Stimulated activated CD4-positive, alpha-beta T cell treated with anti-CD3 and anti-CD28 coated beads, TNF-alpha, amount 100 ng/mL, for 4 hours (primary cell): ENCODE results near the gene CCNL2.
"Not testable (repeated sequence)": the region's sequence is repeated elsewhere in the genome, so short reads cannot be mapped to it uniquely, and the experiment has no call there.

Experiments
- DNase-seq, 3 experiments: peaks; one replicate each; pipeline ENCODE4 v3.0.0-alpha.2; 2020; ENCODE audit warnings: low read depth in 3 of 3

The CCNL2 gene

DNA sequence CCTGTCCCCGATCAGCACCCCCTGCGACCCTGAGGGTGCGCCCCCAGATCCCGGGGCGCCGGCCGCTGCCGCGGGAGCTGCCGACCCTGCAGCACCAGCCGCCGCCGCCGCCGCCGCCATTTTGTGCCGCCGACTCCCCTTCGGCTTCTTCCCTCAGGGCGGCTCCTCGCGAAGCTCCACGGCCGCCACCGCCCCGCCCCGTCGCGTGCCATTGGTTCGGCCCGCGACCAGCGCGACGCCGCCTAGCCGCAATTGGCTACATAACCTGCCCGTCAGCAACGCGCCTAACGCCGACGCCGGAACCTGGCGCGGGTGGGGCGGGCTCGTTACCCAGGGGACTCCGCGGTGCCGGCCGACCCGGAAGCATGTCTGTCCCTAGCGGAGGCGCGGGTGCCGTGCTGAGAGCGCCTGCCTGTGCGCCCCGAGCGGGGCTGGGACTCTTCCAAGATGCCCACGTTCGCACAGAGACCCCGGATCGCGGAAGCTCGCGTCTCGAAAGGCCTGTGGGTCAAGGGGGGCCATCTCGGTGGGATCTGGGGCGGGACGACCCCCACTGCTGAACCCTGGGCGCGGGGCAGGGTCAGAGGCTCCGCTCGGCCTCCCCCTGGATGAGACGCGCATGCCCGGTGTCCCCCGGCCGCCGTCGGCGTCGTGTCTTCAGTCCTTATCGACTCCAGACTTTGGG is at the start of gene CCNL2:
Gene CCNL2 (minus strand): TSS at position 149 of the 685 bp plus-strand sequence. CDS start 29 bp downstream, at position 120.
- DNase-seq: peak; percentile 98 to 100 (median 99)

DNA sequence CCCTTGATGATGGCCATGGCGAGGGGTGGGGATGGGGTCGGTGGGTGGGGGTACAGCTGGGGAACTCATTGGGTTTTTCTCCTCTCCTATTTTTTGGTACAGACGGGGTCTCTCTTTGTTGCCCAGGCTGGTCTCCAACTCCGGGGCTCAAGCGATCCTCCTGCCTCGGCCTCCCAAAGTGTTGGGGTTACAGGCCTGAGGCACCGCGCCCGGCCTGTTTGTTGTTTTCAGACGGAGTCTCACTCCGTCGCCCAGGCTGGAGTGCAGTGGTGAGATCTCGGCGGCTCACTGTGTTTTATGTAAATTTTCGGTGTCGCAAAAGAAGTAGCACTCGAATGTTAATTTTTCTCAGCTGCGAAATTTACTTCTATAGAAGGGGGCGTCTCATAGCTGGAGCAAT is 47.5 kb upstream of the CCNL2 start:
- DNase-seq: not testable (repeated sequence)

DNA sequence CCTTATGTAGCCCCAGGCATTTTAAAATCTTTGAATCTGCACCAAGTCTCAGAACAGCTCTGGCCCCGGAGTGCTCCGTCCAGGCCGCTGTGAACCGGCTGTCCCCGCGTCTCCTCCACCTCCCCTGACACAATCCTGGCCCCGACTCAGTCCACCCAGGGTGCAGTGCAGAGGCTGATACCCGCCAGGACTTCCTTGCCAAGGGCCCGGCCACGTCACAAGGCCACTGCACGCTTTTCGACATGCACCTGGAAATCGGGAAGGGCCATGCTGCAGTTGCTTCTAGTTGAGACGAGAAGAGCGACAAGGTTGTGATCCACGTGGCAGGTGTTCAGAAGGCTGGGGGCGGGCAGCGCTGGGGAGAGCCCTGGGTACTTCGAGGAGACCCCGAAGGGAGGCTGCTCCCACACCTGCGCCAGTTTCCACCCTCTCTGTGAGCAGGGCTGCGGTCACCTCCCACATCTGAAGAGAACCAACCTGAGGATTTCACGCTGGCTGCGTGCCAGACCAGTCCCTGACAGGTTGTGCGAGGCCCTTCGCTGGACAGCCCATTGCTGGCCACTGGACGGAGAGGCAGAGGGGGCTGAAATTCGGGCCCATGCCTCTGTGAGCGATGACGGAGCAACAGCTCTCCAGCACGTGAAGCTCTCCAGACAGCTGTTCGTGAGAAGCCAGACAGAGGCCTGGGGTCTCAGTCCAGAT is 43.1 kb upstream of the CCNL2 start:
- DNase-seq: no peak

DNA sequence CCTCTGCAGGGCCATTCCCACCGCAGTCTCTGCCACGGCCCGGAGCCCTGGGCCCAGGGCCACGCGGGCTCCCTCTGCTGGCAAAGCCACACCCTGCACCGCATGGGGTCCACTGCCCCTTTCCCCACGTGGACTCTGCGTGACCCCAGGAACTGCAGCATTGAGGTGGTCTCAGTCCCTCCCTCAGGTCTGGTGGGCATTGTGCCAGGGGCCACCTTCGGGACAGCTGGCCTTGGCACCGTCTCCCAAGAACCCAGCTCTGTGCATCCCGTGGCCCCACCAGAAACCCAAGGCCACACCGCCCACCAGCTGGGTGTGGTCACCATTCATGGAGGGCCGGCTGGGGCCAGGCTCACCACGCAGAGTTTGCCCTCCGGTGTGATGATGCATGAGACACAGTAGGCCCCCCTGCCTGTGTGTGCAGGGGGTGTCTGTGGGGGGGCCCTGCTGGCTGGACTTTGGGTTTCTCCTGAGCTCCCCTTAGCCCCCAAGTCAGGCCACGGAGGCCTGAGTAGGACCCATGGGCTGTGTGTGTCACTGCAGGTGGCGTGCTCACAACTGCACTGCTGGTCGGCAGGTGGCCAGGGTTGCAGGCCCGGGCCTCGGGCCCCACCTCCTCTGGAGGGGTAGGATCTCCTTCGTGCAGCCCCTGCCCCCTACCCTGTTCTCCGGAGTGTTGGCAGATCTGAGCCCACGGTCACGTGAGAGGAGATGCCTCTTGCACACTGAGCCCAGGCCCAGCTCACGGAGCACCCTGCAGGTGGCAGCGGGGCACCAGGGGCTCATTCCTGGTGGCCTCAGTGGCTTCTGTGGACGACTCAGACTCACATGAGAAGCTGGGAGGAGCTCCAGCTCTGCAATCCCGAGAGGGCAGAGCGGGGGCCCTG is 42.1 kb upstream of the CCNL2 start:
- DNase-seq: peak; percentile 25 to 37 (median 37)

DNA sequence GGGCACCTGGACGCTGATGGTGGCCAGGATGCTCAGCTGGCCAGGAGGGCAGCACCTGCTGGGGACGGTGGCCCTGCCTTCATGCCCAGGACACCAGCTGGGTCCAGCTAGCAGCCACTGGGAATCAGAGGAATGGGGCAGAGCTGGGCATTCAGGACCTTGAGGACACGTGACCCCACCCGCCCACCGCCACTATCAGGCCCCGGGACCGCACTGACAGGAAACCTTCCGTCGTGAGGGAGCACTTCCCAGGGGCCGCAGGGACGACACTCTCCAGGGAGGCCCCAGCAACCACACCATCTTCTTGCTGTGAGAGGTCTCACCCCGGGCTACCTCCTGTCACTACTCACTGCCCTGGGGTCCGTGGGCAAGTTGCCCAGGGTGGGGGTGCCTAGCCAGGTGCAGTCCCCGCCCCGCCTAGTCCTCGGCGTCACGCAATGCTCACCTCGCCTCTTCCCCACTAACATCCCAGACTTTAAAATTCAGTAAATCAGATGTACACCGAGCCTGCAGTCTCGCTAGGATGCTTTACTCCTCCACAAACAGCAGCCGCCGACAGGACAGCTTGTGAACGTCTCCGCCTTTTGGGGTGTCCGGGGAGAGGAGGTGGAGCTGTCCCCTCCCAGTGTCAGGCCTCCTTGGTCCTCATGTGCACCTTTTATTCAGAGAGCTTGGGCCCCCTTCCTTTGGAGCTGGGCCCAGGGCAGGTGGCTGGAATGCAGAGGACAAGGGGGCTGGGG is 41.3 kb upstream of the CCNL2 start:
- DNase-seq: no peak

DNA sequence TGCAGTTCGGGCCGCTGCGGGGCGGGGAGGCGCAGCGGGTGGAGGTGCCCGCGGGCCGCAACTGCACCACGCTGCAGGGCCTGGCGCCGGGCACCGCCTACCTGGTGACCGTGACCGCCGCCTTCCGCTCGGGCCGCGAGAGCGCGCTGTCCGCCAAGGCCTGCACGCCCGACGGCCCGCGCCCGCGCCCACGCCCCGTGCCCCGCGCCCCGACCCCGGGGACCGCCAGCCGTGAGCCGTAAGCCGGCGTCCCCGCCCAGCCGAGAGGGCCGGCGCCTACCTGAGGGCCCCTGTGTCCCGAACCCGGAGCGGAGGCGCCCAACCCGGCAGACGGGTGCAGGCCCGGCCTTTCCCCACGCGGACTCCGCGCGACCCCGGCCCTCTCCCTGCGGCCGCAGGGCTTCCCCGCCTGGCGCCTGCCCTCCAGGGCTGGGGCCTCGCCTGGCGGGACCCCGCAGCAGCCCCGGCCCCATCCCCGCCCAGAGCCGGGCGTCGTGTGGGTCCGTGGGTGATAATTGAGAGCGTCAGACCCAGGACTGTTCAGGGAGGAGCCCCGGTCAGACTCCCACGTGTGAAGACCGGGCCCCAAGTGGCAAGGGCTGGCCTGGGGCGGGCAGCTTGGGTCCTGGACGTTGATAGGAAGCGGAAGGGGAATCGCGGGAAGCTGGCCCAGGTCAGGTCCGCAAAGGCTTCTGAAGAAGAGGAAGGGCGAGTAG is 40.6 kb upstream of the CCNL2 start:
- no peak for DNase-seq

DNA sequence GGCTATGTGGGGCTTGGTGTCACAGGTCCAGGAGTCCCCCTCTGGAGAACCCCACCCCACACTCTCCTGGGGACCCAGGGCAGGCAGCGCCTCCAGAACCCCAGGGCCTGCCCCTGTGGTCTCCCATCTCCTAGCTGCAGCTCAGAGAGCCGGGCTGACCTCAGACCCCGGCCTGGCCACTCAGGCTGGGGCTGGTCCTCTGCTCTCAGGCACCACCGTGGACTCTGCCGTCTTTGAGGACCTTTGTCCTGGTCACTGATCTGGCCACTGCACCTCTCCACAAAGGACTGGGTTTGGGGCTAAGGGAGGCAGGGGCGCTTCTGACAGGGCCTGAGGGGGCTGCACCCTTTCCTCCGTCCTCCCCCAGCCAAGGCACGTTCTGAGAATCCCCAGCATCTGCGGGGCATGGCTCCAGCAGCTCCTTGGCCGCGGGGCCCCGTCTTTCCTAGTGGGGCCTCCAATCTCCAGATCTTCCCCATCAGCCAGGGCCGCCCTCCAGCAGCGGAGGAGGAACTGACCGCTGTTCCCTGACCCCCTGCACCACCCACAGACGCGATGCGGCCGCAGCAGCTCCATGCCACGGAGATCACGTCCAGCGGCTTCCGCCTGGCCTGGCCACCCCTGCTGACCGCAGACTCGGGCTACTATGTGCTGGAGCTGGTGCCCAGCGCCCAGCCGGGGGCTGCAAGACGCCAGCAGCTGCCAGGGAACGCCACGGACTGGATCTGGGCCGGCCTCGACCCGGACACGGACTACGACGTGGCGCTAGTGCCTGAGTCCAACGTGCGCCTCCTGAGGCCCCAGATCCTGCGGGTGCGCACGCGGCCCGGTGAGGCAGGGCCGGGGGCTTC is 39.6 kb upstream of the CCNL2 start:
- no peak for DNase-seq

DNA sequence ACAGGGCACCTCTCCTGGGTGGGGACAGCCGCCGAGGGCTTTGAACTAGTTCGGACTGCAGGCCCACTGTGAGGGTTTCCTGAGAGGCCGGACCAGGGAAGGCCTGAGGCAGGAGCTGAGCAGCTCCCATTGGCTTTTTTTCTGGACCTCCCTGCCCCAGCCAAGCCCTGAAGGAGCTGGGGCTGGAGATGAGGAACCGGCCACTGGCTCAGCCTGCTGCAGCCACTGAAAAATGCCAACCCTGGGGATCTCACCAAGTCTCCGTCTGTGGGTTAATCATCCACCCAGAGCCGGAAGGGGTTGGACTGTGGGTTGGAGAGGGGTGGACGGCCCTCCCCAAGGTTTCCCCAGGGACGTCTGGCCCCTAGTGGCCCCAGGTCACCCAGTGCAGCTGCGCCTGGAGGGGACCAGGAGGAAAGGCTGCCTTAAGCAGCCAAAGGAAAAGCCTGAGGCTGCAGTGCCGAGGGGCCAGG is 38.8 kb upstream of the CCNL2 start:
- no peak for DNase-seq

DNA sequence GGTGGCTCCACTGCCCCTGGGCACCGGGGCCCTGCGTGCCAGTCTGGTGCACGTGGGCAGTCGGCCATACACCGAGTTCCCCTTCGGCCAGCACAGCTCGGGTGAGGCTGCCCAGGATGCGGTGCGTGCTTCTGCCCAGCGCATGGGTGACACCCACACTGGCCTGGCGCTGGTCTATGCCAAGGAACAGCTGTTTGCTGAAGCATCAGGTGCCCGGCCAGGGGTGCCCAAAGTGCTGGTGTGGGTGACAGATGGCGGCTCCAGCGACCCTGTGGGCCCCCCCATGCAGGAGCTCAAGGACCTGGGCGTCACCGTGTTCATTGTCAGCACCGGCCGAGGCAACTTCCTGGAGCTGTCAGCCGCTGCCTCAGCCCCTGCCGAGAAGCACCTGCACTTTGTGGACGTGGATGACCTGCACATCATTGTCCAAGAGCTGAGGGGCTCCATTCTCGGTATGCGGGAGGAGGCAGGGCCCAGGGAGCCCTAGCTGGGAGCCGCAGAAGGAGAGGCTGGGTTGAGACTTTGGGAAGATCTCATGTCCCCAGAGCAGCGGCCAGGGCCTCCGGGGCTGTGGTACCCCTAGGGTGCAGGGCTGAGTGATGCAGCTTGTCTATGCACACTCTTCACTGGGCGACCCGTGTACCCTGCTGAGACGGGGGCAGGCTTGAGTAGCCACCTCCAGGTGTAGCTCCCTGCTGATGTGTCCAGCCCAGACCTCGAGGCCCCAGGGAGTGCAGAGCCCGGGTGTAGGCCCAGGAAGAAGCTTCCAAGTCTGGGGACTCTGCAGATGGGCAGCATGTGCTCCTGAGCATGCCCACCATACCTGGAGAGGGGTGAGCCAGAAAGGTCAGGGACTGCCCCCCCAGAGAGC is 38.1 kb upstream of the CCNL2 start:
- DNase-seq: no peak

DNA sequence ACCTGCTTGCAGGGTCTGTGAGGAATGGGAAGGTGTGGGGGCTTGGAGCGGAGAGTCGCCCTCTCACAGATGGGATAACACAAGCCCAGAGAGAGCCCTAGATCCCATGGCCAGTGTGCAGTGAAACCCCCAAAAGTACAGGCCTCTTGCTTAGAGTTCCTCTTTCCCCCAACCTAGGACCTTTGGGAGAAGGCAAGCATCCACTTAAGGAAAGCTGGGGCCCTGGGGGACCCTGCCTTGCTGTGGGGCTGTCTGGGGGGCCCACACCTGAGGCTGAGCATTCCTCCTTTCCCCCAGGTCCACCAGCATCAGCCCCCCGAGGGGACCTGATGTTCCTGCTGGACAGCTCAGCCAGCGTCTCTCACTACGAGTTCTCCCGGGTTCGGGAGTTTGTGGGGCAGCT is 37.5 kb upstream of the CCNL2 start:
- no peak for DNase-seq

DNA sequence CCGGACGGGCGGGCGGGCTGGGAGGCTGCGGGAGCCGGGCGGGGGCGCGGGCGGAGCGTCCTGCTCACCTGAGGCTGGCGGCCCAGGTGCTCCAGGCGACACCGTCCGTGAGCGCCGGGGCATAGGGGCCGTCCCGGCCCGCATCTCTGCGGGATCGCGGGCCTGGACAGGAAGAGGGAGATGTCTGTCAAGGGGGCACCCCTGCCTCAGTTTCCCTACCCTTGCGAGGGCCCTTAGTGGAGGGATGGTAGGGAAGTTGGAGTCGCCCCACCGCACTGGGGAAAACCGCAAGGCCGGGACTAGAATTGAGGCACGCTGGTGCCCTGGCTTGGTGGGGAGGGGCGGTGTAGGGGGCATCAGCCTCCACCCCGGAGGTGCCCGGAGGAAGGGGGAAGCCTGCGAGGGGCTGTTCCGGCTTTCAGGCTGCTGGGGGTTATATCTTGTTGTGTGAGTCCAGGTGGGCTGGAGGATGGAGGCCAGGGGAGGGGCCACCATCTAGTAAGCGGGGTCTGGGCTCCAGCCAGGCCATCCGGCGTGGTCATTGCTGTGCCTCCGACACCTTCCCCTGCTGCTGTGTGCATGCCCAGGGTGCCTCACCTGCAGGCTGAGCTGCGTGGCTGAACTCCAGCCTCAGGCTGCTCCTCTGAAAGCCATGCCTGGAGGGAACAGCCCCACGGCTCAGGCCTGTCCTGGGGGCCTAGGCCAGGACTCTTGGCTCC is 36.9 kb upstream of the CCNL2 start:
- DNase-seq: no peak

DNA sequence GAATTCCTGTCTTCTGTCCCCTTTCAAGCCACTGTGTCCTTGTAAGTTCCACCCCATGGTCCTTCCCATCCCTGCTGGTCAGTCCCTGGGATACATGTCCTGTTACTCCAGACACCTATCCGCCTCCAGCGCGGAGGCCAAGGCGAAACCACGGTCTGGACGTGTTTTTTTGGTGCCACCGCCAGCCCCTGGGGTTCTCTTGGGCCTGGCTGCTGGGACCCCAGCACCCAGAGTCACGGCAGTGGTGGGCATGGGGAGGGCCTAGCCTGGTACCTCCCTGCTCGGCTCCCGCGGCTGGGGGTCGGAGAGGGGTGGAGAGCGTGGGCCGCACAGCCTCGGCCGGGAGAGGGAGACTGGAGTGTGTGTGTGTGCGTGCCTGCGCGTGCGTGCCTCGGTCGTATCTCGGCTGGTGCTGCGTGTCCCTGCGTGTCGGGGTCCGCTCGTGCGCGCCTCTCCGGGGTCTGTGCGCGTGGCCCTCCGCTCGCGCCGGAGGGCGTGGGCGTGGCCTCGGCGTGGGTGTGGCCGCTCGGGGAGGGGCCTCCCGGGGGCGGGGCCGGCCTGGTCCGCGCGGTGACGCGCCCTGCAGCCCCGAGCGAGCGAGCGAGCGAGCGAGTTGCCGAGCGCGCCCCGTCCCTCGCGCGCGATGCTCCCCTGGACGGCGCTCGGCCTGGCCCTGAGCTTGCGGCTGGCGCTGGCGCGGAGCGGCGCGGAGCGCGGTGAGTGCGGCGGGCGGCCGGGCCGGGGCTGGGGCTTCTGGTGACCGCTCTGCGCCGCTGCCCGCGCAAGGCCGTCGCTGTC is 36.2 kb upstream of the CCNL2 start, which contains the start of gene VWA1:
Gene VWA1 (plus strand): TSS at position 585 of the 798 bp plus-strand sequence. CDS start 59 bp downstream, at position 644.
- DNase-seq: peak; percentile 30 to 56 (median 43)

DNA sequence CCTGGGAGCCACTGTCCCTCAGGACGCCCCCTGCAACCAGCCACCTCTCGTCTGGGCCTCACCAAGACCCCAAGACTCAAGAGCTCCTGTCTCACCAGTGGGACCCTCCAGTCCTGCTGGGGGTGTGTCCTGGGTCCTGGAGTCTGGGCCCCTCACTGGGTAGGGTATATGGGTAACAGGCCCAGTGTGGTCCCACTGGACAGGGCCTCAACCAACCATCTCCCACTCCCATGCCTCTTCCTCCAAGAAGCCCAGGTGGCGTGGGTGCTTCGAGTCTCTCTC is 35.6 kb upstream of the CCNL2 start:
- no peak for DNase-seq

DNA sequence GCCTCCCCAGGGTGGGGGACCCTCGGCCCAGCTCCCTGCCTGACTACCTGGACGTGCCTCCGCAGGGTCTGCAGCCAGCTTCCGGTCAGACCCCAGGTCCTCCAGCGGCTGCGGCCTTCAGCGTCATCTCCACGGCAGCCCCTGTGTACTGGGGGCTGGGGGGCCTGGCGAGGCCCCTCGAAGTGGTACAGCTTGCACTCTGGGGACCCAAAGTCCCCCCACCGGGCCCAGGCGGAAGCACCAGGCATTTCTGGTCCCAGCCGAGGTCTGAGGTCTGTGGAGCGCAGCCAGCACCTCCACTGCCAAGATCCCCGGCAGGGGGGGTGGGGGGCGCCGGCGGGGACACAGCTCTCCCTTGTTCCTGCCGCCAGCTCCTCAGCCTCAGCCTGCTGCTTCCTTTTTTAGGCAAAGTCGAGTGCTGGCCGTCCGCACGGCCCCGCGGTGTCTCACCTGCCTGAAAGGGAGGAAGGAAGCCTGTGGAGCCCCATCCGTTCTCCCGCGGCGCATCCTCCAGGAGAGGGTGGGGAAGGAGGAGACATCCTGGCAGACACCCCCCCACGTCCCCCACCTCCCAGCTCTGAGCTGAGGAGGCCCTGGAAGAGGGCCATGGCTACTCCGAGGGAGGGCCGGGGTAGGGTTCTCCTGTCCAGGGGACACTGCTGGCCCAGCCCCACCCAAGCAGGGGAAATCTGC is 35.1 kb upstream of the CCNL2 start:
- DNase-seq: no peak

DNA sequence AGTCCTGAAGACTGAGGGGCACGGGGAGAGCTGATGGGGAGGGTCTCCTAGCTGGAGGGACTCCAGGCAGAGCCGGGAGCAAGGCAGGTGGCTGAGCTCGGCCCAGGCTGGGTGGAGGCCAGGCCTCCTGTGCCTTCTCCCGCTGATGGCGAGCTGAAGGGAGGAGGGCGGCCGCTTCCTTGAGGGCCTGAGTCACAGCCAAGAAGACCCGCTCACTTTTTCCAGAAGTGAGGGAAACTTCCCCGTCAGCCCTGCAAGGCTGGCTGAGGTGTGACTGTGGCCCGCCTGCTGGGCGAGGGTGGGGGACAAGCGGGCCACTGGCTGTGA is 34.6 kb upstream of the CCNL2 start:
- peak; percentile 23 to 32 (median 24) for DNase-seq

DNA sequence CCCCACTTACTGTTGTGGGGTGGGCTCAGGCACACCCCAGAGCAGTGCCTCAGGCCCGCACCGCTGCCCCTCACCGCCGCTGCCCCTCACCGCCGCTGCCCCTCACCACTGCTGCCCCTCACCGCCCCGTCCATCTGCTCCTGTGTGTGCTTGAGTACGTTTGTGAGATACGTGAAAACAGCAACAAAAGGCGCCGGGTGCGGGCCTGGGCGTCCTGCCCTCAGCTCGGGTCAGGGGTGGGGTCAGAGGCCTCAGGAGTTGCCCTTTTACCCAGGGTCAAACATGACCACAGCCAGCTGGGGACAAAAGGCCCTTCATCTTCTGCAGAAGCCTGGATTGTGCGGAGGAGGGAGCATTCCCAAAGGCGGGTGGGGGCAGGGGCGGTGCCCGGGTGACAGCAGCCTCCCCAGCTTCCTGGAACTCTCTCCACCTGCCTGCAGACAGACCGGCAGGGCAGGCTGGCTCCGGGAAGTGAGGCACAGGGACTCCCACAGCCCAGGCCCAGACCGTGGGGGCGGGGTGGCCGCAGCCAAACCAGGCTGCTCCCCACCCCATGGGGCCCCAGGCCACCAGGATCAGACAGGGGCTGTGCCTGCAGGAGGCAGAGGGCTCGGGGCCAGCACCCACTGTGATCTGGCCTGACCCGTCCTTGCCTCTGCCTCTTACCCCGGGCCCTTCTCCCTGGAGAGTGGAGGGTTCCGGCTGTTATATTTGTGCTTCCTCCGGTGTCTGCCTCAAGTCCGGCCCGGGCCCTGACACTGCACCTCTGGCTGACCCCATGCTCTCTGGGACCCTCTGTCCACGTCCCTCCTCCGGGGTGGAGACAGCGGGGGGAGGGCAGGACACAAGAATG is 34.0 kb upstream of the CCNL2 start:
- DNase-seq: no peak
